T-helper 1 cell treated with Interleukin-12 subunit alpha and Interleukin-12 subunit beta and Interleukin-4 antibody, amounts not matched to agents 30 μg/mL and 1 μg/mL, for 36 hours (primary cell): ENCODE measurements around the gene FYN.
A peak's percentile ranks its signal among the peaks of the same experiment; 100 is the strongest.

ENCODE experiments used
- H3K27ac Mint-ChIP-seq: one replicate; pipeline ENCODE4 v1.8.0; 2021; ENCODE audit warnings: mild to moderate bottlenecking, mixed read lengths
- H3K27me3 Mint-ChIP-seq: one replicate; pipeline ENCODE4 v1.8.0; 2021; ENCODE audit warnings: low read depth, mixed read lengths
- H3K36me3 Mint-ChIP-seq: one replicate; pipeline ENCODE4 v1.8.0; 2021; ENCODE audit warnings: low read depth, mixed read lengths
- H3K4me1 Mint-ChIP-seq: one replicate; pipeline ENCODE4 v1.8.0; 2021; ENCODE audit warnings: low read depth, mixed read lengths
- H3K4me3 Mint-ChIP-seq: one replicate; pipeline ENCODE4 v1.8.0; 2021; ENCODE audit warnings: mild to moderate bottlenecking, moderate library complexity, mixed read lengths
- H3K9me3 Mint-ChIP-seq: one replicate; pipeline ENCODE4 v1.8.0; 2021; ENCODE audit warnings: mixed read lengths

Gene FYN

DNA sequence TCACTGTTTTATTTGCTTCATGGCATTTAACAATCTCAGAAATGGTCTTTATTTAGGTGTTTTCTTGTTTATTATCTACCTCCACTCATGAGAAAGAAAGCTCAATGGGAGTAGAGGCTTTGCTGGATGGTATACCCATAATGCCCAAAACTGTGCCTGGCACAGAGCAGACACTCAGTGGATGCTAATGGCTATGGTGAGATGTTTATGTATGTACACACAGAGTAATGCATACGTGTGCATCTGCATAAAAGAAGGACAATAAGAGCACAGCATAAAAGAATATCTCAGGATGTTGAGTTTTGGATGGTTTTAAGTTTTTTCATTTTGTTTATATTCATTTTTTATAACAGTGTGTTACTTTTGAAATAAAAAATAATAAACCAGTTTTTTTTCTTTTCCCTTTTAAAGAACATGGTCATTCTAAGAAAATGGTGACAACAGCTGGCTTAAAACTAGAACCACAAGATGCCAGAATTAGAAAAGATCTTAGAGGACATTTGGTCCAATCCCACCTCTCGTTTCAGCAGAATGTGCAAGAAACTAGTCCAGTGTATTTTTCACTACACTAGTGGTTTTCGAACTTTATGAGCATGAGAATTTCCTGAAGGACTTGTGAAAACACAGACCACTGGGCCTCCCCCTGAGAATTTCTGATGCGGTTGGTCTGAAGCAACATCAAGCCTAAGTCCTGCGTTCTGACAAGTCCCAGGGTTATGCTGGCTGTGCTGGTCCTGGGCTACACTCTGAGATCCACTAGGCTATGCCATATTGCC lies 131.9 kb downstream of the FYN start:
- peaks cover 43% of the 10 kb centered on the region for H3K4me1 Mint-ChIP-seq
- peaks cover 51% of the 10 kb centered on the region for H3K36me3 Mint-ChIP-seq
- H3K4me3 Mint-ChIP-seq, result no peak overlapping the region

DNA sequence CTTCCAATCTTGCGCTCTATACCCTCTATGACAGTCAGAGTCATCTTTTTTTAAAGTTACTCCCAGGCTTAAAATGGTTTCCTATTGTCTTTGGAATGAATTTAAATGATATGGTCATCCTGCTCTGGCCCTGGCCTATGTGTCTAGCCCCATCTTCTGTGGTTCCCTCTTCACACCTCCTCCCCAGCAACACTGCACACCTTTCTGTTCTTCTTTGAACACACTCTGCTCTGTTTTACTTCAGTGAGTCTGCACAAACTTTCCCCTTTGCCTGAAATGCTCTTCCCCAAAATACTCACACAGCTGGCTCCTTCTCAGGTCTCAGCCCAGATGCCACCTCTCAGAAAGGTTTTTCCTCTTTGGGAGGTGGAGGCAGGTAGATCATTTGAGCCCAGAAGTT lies 132.7 kb downstream of the FYN start:
- peak overlapping the region; percentile 59 for H3K27ac Mint-ChIP-seq
- H3K4me1 Mint-ChIP-seq, result peaks cover 42% of the 10 kb centered on the region
- H3K4me3 Mint-ChIP-seq, result no peak overlapping the region
- no peaks in the 10 kb centered on the region for H3K27me3 Mint-ChIP-seq
- H3K9me3 Mint-ChIP-seq, result no peaks in the 10 kb centered on the region
- peaks cover 53% of the 10 kb centered on the region for H3K36me3 Mint-ChIP-seq

More for the DNA sequence above, 131.9 kb downstream of the FYN start:
- H3K27ac Mint-ChIP-seq, result no peak overlapping the region
- H3K9me3 Mint-ChIP-seq, result no peaks in the 10 kb centered on the region
- no peaks in the 10 kb centered on the region for H3K27me3 Mint-ChIP-seq

DNA sequence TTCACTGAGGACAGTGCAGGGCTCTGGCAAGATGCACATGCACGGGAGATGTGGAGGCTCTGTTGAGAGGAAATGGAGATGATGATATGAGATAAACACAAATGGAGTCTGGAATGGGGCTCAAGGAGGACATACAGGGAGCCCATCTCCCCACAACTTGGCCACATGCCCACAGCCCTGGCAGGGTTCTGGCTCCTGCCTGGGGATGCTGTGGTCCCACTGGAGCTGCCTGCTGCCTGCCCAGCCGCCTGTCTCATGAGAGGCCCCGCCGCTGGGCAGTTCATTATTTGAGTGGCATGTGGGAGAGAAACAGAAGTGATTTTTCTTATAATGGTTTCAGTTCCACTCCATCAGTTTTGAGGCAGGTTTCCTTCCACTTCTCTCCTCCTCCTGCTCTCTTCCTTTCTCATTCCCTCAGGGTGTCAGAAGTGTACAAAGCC lies 134.0 kb downstream of the FYN start:
- H3K27ac Mint-ChIP-seq, result peak overlapping the region; percentile 58
- no peaks in the 10 kb centered on the region for H3K27me3 Mint-ChIP-seq
- peaks cover 48% of the 10 kb centered on the region for H3K4me1 Mint-ChIP-seq
- H3K4me3 Mint-ChIP-seq, result no peak overlapping the region
- peaks cover 53% of the 10 kb centered on the region for H3K36me3 Mint-ChIP-seq
- peaks cover under 1% of the 10 kb centered on the region for H3K9me3 Mint-ChIP-seq

DNA sequence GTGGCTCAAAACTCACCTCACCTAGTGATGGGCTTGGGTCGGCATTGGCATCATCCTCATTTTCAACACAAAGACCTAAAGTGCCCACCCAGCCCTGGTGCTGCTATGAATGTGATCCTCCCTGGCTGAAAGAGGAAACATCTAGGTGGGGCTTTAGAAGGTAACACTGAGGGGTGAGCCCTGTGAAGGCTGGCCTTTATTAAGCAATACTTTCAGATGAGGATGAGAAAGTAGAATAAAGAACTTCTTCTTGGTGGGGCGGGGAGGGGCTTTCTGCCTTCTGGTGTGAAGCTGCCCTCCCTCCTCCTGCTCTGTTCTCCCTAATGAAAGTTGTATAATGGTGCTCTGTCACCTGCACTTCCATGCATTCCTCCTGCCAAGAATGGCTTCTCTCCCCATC lies 134.6 kb downstream of the FYN start:
- Mint-ChIP-seq H3K36me3 (peaks cover 53% of the 10 kb centered on the region), H3K4me1 (peaks cover 51% of the 10 kb centered on the region), H3K27me3 (no peaks in the 10 kb centered on the region), H3K27ac (no peak overlapping the region), H3K4me3 (no peak overlapping the region), H3K9me3 (peaks cover 5% of the 10 kb centered on the region)

DNA sequence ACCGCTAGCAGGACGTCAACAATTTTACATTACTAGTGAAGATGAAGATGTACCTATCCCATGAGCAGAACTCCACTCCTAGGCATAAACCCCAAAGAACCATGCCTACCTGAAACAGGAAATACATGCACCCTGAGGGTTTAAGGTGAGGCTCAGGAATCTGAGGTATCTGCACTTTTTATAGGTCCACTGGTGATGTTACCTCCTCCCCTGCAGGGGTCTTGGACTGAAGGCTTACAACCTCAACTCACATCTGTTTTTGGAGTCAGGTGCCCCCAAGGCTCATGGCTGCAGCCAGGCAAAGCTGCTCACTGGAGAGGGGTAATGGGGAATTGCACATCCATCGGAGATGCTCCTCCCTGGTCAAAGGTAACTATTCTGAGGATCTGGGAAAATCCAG lies 135.1 kb downstream of the FYN start:
- Mint-ChIP-seq H3K9me3 (peaks cover 8% of the 10 kb centered on the region), H3K36me3 (peaks cover 53% of the 10 kb centered on the region), H3K4me1 (peaks cover 52% of the 10 kb centered on the region), H3K27me3 (no peaks in the 10 kb centered on the region), H3K4me3 (no peak overlapping the region), H3K27ac (no peak overlapping the region)

DNA sequence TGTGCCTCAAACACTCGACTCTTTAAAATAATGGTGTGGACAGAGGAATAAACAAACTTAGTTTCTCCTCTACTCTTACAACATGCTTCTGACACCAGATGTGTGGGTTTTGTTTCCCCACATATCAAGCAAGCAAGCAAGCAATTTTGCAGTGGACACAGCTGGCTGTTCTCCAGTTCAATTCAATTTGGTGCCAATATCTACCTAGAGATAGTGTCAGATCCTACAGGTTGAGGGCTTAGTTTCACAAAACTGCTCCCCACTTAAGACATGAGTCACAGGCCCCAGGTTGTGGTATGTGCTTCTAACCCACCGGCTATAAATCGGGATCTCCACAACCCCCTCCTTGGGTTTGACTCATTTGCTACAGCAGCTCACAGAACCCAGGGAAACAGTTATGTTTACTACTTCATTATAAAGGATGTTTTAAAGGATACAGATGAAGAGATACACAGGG lies 136.2 kb downstream of the FYN start:
- peak overlapping the region; percentile 28 for H3K27ac Mint-ChIP-seq
- no peak overlapping the region for H3K4me3 Mint-ChIP-seq
- H3K36me3 Mint-ChIP-seq, result peaks cover 59% of the 10 kb centered on the region
- H3K4me1 Mint-ChIP-seq, result peaks cover 56% of the 10 kb centered on the region
- H3K9me3 Mint-ChIP-seq, result peaks cover 14% of the 10 kb centered on the region
- H3K27me3 Mint-ChIP-seq, result no peaks in the 10 kb centered on the region

DNA sequence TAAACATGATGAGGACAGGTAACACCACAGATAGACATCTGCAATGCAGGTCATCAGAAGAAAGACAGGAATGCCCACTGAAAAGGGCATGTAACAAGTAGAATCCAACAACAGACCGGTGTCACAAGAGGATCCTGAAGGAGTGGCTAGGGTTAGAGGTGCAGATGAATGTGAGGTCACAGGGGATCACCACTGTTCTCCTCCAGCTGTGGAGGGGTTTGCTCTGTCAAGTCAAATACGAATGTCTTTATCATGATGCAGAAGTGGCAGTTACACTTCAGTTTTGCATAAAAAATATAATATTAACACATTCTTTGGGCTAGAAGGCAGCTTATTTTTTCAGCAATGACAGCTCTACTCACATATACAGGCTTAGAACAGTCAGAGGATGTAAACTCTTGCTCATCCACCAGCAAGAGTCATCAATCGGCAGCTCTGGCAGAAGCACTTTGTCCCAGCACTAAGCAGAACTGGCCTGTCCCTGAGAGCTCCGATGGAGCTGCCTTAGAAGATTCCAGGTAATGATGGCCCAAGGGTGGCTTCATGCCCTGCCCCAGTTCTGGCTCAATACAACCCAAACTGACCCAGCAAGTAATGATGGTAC lies 137.1 kb downstream of the FYN start:
- H3K36me3 Mint-ChIP-seq, result peaks cover 58% of the 10 kb centered on the region
- H3K27me3 Mint-ChIP-seq, result no peaks in the 10 kb centered on the region
- peaks cover 58% of the 10 kb centered on the region for H3K4me1 Mint-ChIP-seq
- peaks cover 14% of the 10 kb centered on the region for H3K9me3 Mint-ChIP-seq
- no peak overlapping the region for H3K4me3 Mint-ChIP-seq
- H3K27ac Mint-ChIP-seq, result peak overlapping the region; percentile 37

DNA sequence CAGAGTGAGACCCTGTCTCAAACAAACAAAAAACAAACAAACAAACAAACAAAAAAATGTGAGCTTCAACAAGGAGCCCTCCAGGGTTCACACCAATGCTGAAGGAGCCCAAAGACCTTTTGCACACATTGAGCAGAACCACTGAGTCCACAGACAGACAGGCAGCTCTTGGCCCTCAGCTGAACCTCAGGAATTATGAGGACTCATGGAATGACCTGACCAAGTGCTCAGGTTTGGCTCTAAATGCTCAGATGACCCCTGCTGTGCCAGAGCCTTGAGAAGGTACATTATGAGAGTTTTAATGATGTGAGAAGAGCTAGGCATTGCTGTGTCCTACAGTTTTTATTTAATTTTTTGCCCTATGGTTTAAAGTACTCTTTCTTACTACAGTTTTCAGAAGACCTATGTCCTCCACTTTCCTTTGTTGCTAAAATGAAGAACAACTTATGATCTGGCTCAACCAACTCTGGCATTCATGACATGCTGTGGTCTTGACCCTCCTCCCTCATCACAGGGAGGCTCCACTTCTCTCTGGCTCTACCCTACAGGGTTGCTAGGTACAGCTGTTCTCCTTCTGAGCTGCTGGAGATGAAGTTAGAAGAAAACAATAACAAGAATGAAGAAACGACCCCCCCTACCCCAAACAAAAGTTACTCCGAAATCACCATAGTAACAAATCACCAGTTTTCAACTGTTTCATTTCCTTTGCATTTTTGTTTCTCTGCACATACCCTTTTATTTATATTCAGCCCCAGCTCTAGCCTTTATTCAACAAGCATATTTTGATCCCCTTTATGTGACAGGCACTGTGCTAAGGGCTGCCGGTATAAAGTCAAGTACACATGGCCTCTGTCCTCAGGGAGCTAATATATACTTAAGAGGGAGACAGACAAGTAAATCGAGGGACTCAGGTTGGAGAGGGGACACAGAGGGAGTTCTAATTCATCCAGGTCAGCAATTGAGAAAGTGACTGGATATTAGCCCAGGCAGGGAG lies 138.9 kb downstream of the FYN start:
- Mint-ChIP-seq H3K4me1 (peaks cover 56% of the 10 kb centered on the region), H3K9me3 (peaks cover 14% of the 10 kb centered on the region), H3K4me3 (no peak overlapping the region), H3K27me3 (no peaks in the 10 kb centered on the region), H3K27ac (peak overlapping the region; percentile 5), H3K36me3 (peaks cover 54% of the 10 kb centered on the region)

DNA sequence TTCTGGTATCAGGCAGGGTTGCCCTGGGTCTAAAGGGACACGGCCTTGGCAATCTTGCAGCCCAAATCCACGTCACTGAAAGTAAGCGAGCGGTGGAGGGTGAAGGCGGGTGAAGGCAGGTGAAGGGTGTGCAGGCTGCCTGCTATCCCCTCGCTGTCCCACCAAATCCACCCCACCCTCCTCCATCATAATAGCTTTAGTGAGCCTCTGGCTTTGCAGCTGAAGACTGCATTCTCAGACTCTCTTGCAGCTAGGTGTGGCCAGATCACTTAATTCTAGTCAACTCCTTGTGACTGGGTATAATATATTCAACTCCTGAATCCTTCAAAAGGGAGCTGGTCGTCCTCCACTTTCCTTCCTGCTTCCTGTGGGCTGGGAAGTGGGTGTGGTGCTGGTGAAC lies 140.9 kb downstream of the FYN start:
- Mint-ChIP-seq H3K27ac (no peak overlapping the region), H3K9me3 (peaks cover 14% of the 10 kb centered on the region), H3K4me1 (peaks cover 47% of the 10 kb centered on the region), H3K27me3 (no peaks in the 10 kb centered on the region), H3K36me3 (peaks cover 51% of the 10 kb centered on the region), H3K4me3 (no peak overlapping the region)

DNA sequence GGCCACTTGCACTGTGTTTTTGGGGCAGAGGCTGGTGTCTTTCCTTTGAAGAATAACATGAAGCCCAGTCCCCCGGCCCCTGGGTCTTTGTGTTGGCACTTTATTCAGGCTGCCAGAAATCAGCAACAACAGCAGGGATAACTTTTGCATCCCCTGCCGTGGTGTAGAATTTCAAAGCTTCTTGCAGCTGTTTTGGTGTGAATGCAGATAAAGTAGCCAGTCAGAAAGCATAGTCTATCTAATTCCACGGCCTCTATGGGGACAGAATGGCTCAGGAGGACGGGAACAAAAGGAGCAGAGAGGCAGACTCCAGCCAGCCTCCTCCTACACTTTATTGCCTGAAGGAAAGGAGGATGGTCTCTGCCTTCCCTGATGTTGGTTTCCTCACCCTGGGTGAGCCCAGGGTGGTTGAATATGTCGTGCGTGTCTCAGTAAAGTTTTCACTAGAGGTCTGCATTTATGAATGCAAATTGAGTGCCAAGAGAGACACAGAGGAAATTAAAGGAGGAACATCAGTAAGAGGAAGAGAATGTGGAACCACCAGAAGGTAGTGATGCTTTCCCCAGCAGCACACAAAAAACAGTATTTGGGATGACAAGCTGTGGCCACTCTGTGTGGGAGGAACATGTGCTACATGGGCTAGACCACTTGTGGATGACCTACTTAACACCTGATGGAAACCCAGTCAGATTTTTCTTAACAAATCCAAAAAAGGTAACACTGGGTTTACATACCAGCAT lies 141.6 kb downstream of the FYN start:
- H3K27me3 Mint-ChIP-seq, result no peaks in the 10 kb centered on the region
- H3K4me1 Mint-ChIP-seq, result peaks cover 41% of the 10 kb centered on the region
- H3K4me3 Mint-ChIP-seq, result no peak overlapping the region
- no peak overlapping the region for H3K27ac Mint-ChIP-seq
- peaks cover 14% of the 10 kb centered on the region for H3K9me3 Mint-ChIP-seq
- H3K36me3 Mint-ChIP-seq, result peaks cover 46% of the 10 kb centered on the region

DNA sequence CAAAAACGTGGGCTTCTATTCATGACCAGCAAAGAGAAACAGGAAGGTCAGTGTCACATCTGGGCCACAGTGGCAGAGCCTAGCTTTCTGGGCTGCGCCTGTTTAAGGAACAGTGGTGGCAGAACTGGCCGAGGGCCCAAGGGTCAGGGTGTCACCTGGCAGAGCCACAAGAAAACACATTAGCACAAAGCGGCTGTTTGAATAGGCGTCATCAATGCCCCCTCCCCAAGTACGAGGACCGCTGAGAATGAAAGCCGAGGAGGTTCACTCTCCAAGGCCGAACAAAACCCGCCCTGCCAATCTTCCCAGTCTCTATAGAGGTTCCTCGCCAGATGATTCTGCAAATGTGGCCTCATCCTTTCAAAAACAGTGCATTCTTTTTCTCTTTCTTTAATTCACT lies 142.4 kb downstream of the FYN start:
- Mint-ChIP-seq H3K27ac (no peak overlapping the region), H3K4me1 (peaks cover 44% of the 10 kb centered on the region), H3K36me3 (peaks cover 48% of the 10 kb centered on the region), H3K27me3 (no peaks in the 10 kb centered on the region), H3K4me3 (no peak overlapping the region), H3K9me3 (peaks cover 14% of the 10 kb centered on the region)

DNA sequence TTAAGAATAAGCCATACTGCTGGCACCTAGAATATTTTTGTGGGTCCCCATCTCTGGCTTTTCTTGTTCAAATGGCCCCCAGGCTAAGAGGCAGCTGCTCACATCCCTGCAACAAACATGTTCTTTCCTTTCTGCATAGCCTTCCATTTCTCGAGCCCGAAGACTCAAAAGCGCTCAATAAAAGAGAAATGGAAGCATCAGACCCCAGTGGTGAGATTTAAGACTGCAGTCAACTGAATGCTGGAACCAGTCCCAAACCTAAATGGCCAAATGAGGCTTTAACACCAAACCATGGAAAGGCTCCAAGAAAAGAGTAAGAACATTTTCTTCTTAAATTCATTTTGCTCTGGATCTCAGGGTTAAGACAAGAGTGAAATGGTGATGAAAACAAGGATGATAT lies 145.4 kb downstream of the FYN start:
- Mint-ChIP-seq H3K9me3 (peaks cover 3% of the 10 kb centered on the region), H3K36me3 (peaks cover 42% of the 10 kb centered on the region), H3K27me3 (no peaks in the 10 kb centered on the region), H3K4me1 (peaks cover 44% of the 10 kb centered on the region), H3K27ac (no peak overlapping the region), H3K4me3 (no peak overlapping the region)

DNA sequence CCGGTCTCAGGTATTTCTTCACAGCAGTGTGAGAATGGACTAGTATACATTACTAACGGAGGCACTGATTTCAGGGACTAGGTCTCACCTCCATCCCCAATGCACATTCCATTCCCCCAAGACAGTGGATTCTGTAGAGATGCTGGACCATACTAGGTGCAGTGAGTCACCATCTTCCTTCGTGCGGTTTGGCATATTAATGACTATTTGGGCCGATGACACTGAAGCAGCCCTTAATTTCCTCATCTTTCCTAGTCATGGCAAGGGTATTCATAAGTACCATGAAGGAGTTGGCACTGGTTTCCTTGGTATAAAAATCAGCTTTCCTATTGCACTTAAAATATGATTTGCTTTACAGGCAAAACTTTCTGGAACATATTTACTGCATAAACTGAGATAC lies 146.2 kb downstream of the FYN start:
- H3K36me3 Mint-ChIP-seq, result peaks cover 35% of the 10 kb centered on the region
- H3K27me3 Mint-ChIP-seq, result no peaks in the 10 kb centered on the region
- no peak overlapping the region for H3K4me3 Mint-ChIP-seq
- no peaks in the 10 kb centered on the region for H3K9me3 Mint-ChIP-seq
- H3K4me1 Mint-ChIP-seq, result peaks cover 48% of the 10 kb centered on the region
- H3K27ac Mint-ChIP-seq, result no peak overlapping the region
